HG02623 (cell line): Measurements from ENCODE around the gene PPP2R2C.

Experiments
- ATAC-seq: cut with Tn5 transposase; IDR thresholded peaks from one replicate; pipeline ENCODE4 v1.9.1; 2021; ENCODE audit warnings: moderate library complexity; ENCODE audit not compliant: unreplicated experiment

Gene PPP2R2C

DNA sequence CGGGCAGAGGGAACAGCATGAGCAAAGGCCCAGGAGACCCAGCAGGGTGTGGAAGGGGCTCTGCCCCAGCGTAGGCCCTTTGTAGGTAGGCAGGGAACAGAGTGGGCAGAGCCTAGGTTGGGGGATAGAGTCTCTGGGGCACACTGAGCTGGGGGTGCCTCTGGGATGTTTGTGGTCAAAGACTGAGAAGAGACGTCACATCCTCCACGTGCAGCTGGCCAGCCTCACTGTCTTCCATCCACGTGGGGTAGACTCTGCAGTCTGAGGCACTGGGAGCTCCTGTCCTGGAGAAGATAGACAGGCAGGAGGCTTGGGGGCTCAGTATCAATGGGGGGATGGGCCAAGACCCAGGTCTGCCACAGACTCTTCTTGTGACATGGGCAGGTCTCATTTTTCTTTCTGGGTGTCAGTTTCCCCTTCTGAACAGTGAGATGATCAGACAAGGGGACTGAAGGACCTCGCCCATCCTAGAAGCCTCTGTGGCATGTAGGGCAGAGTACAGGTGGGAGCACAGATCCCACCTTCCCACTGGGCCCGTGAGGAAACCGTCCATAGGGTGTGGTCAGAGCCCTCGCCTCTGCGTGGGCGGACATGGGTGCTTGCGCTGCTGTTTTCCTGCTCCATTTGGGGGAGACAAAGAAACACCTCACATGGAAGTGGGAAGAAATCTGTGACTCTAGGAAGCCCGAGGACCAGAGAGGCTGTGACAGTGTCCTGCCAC, 179.9 kb downstream of the PPP2R2C start:
- ATAC-seq = no peak

DNA sequence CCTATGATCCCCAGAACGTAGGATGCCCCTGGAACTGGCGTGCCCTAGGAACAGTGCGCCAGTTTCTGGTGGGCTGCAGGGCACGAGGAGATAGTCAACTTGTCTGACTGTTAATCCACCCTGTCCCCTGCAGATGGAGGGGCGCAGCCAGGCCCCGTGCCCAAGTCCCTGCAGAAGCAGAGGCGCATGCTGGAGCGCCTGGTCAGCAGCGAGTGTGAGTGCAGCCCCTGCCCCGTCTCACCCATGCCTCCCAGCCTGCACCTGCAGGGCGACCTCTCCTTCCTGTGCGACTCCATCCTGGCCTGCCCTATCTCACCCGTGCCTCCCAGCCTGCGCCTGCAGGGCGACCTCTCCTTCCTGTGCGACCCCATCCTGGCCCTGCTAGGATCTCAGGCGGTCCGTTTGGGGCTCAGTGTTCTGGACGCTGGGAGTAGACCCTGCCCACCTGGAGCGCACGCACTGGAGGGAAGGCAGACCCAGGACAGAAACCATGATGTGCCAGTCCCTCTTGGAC, 180.6 kb downstream of the PPP2R2C start:
- no peak for ATAC-seq

DNA sequence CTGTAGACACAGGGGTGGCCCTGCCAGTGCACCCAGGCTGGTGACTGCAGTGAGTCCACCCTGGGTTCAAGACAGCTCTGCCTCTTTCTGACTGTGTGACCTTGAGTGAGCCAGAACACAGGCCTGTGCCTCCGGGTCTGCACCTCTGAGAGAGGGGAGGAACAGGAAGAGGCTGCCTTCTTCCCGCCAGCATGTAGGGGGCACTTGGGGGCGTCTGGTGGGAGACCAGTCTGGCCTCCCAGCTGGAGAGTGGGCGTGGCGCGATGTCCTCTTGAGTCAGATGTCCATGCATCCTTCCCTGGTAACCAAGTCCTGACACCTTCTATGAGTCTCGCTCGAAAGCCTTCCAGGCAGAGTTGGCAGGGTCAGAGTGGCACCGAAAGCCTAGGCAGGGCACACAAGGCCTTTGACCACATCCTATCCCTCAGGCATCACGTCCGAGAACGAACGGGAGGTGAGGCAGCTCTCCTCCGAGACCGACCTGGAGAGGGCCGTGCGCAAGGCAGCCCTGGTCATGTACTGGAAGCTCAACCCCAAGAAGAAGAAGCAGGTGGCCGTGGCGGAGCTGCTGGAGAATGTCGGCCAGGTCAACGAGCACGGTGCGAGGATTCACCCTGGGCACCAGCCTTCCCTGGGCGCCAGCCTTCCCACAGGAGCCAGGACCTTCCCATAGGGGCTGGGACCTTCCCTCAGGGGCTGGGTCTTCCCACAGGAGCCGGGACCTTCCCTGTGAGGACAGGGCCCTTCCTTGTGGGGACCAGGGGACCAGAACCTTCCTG, 181.5 kb downstream of the PPP2R2C start:
- no peak for ATAC-seq

DNA sequence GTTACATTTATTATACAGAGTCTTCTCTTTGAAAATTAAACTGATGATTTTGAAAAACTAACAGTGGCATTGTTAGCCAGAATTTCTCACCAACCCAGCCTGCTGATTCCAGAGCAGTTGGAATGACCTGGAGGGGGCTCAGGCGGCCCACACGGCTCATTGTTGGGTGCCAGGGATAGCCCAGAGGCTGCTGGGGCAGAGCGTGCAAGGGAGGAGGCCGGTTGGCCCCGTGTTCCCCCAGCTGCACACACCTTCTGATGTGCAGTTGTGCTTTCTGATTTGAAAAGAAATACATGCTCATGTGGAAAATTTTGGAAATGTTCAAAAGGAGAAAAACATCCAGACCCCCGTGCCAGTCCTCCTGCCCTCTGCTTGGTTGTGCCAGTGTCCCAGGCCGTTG, 182.2 kb downstream of the PPP2R2C start:
- ATAC-seq = no peak

DNA sequence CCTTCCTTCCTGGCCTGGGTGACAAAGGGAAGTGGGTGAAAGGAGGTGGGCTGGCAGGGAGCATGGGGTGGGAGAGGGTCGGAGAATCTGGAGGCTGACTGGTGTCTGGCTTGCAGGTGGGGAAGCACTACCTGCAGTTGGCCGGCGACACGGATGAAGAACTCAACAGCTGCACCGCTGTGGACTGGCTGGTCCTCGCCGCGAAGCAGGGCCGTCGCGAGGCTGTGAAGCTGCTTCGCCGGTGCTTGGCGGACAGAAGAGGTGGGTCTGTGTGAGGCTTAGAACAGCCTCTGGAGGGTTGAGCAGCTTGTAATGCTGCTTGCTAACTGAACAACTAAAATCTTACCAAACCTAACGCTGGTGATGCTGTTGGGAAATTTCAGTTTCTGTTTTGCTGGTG, 183.5 kb downstream of the PPP2R2C start:
- ATAC-seq = no peak

DNA sequence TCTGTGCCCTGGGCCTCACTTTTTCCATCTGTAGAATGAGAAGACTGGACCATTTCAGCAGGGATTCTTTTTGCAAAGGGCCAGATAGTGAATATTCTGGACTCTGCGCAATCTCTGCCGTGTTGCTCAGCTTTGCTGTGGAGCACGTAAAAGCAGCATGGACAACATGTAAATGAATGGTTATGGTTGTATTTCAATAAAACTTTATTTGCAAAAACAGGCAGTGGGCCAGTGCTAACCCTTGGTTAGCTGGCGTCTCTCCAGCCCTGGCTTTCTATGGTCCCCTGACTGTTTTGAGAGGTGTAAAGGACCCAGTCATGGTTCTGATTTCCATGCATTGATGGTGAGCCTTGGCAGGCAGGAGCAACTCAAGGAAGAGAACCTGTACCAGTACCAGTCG, 184.1 kb downstream of the PPP2R2C start:
- no peak for ATAC-seq

DNA sequence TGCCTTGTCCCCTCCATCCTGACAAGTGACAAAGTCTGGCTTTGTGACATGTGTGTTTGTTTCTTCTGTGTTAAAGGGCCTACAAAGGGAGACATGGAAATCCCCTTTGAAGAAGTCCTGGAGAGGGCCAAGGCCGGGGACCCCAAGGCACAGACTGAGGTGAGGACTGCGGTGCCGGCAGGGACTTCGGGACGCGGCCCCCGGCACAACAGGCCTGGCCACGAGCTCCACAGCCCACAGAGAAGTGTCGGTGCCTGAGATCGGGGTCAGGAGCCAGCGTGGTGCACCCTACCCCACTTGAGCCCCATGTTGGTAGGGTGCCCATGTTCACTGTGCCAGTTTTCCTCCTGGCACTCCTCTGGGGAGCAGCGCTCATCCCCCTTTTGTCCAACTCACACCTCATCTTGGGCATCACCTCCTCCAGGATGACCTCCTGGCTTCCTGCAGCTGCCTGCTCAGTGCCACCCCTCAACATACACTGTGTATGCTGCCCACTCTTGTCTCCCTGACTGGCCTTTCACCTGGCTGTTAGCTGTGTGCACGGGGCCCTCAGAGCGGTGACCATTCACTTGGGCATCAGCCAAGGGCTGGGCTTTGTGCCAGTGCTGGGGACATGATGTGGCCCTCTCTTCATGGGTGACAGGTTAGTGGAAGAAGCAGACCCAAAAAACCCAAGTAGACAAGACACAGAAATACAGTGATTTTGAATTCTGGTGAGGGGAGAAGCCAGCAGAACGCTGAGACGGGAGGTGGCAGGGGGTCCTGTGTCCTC, 185.2 kb downstream of the PPP2R2C start:
- ATAC-seq = no peak

DNA sequence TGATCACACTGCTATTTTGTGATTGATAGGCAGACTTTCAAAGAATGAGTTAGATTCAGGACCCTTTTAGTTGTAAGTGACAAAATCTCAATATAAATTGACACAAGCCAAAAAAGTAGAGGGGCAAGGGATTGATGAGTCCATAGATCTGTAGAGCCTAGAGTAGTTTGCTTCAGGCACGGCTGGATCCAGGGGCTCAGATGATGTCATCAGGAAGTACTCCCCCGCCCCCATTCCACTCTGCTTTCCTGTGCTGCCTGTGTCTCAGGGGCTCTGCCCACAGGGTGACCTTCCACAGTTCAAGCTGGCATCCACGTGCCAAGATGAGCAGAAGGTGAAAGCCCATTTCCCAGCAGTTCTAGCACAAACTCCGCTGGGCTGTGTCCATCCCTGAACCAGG, 189.1 kb downstream of the PPP2R2C start:
- no peak for ATAC-seq

DNA sequence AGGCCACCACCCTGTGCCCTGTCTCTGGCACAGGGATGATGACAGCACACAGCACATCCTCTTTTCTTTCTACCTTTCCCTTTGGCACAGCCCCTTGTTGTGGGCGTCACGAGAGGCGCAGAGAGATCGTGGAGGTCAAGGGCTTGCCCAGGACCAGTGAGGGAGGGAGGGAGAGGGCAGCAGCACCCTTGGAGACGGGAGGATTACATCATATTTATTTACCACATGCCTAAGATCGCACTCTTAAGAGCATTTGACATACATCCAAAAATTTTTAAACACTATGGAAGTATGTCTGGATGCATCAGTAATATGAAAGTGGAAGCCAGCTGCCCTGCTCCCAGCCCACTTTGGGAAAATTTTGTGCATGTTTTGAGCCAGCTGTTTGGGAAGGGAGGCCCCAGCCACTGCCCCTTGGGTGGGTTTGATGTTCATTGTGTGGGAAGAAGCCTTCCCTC, 190.1 kb downstream of the PPP2R2C start:
- ATAC-seq = no peak

DNA sequence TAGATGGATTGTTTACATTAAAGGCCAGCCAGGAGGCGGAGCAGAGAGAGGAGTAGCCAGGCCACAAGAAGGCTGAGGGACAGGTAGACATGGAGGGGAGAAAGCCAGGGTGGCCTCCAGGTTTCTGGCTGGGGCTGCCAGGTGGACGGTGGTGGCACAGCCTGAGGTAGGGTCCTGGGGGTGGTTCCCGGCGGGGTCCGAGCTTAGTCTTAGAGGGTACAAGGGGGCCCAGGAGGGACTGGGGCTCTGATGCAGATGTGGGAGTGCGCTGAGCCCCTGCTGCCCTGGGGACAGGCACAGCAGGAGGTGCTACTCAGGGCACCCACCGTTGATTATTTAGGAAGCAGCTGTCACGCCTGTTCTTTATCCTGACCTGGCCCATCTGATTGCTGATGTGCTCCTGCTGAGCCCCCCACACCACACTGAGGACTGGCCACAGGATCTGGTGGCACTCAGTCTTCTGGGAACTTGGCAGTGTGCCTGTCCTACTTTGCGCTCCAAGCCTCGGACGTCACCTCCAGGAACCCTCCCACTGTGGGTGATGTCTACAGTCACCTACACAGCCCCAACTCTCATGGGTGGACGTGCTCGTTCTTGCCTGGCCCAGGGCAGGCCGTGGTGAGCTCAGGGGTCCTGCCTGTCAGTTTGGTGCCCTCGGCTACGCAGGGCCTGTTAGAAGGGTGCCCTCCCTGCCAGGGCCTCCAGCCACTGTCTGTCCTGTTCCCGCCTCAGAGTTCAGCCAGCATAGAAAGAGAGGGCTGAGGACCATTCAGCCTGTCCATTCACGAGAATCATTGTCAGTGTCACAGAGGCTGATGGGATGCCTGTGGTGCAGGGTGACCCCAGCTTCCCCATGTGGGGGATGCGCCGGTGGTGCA, 190.7 kb downstream of the PPP2R2C start:
- no peak for ATAC-seq

DNA sequence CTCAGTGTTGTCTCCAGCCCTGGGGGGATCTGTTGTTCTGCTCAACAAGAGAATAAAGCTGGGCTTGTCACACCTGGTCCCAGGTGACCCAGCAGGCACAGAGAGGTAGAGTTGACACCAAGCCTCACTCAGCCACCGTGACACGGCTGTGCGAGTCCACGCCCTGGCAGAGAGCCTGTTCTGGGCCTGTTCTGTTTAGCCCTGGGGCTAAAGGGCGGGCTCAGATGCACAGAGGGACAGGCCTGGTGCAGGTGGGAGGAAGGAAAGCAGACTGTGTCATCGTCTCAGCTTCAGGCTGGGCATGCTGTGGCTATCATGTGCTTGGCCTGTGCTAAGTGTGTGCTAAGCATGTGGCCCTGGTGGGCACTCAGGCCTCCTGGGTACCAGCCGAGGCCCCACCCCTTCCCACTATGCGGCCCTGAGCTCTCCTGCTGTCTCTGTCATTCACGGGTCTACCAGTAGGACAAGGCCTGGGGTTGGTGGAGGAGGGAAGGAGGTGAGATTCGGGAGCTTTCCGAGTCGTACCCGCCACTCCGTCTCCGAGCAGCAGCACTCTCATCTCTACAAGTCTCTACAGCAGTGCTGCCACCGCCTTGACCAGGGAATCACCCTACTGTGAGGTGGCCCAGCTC, 191.9 kb downstream of the PPP2R2C start:
- ATAC-seq = no peak

DNA sequence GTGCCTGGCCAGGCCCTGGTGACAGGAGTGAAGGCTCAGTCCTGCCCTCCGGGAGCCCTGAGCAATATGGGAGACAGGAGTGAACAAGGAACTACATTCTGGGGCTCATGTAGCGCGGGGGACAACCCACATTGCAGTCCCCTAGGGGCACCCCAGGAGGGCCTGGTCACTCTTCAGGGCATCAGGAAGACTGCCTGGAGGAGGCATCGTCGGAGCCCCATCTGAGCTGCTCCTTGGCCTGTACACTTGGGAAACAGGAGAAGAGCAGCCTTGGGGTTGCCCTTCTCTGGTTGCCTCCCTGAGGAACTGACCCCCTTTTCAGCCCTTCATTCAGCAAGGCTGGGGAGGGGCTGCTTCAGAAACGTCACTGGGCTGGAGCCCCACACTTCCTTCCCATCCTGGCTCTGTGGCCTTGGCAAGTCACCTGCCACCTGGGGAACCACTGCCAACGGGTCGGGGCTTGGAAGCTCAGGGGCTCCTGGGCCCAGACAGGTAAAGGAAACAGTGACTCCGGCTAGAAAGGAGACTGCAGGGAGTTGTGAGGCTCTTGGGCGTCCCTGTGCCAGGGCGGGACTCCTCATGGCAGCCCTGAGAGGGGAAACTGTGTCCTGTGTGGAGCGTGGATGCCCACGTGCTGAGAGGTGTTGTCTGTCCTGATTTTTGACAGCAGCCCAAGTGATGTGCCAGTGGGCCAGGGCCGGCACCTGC, 192.7 kb downstream of the PPP2R2C start:
- no peak for ATAC-seq

DNA sequence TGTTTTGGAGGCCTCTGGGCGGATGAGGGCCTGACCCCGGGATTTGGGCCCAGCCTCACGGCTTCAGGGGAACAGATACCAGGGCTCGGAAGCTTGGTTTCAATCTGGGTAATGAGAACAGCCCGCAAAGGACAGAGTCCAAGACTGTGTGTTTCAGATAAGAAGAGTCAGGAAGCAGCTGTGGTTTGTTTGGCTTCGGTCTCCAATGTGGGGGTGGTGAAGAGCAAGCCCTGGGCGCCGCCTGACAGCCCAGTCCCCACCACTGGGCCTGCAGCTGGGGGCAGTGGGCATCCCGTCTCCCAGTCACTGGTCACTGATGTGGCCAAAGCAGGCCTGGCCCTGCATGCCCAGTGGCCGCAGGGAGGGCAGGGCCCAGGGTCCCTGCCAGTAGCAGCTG, 193.6 kb downstream of the PPP2R2C start:
- peak; percentile 92 for ATAC-seq

DNA sequence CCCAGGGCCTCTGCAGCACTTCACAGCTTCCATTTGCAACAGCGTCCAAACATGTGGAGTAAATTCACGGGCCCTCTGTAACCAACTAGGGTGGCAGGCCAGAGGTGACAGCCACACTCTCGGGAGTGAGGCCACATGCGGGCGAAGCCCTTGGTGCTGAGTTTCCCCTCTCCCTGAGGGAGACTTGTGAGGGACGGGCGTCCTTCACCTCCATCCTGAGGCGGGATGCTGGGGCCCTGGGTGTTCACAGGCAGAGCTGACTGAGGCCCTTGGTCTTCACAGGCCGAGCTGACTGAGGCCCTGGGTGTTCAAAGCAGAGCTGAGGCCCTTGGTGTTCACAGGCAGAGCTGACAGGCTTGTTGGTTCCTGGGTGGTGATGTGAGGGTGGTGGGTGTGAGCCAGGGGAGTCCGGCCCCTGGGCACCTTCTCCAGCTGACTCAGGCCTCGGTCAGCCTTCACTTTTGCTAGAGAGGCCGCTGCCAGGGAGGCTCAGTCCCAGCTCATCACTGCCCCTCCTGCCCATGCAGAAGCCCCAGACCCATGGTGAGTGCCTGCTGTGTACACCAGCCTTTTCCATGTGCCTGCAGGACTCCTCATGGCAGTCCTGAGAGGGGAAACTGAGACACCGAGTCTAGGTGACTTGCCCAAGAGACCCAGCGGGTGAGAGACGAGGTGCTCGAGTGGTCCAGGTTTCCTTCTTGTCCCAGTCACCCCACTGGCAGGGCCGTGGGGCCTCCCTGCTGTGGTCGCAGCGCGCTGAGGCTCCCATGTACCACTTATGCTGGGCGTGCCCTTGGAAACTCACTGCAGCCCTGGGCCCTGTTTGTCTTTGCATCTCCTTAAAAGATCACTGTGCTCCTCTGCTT, 194.2 kb downstream of the PPP2R2C start:
- ATAC-seq = no peak

DNA sequence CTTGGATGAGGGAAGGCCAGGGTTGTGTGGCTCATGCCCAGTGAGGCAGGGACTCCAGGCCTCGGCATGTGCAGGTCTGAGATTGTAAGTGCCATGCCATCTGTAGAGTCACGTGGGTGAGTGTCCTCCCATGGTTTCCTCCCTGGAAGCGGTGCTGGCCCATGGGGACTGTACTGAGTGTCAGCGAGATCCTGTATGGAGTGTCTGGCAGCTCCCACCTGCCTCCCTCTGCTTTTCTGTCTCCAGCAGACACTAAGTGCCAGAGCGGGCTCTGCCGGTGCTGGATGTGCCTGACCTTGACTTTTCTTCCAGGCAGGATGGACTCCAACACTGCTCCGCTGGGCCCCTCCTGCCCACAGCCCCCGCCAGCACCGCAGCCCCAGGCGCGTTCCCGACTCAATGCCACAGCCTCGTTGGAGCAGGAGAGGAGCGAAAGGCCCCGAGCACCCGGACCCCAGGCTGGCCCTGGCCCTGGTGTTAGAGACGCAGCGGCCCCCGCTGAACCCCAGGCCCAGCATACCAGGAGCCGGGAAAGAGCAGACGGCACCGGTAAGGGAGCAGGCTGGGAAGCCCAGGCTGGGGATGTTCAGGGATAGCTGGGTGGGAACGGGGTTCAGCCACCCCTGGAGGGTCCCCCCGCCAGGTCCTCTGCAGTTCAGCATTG, 195.1 kb downstream of the PPP2R2C start:
- no peak for ATAC-seq

DNA sequence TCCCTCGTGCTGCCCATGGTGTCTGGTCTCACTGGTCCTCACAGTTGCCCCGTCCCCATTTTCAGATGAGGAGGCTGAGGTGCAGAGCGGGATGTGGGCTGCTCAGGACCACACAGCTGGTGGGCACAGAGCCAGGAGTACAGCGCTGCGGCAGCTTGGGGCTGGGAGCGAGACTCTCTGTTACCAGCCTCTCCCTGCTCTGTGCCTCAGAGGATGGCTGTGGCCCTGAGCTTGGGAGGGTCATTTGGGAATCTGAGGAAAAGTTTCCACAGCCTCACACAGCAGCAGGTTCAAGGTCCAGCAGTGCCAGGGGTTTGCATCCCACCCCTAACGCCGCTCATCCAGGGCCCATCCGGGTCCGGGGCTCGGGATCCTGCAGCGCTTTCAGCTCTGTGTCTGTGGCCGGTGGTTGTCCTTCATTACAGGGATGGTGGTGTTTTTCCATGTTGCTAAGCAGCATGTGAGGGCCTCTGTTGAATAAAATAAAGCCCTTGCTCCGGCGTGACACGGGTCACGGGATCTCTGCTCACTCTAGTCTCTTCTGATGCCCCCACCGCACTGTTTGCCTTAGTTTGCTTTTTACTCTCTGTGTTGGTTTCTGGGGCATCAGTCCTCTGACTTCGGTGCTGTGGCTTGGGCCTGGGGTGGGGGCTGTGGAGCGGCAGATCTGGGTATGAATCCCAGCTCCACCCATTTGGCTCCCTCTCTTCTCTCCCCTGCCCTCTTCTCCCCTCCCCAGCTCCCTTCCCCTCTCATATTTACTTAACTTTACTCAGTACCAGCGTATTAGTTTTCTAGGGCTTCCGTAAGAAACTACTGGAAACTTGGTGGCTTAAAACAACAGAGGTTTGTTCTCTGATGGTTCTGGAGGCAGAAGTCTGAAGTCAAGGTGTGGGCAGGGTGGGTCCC, 196.3 kb downstream of the PPP2R2C start:
- ATAC-seq = no peak

DNA sequence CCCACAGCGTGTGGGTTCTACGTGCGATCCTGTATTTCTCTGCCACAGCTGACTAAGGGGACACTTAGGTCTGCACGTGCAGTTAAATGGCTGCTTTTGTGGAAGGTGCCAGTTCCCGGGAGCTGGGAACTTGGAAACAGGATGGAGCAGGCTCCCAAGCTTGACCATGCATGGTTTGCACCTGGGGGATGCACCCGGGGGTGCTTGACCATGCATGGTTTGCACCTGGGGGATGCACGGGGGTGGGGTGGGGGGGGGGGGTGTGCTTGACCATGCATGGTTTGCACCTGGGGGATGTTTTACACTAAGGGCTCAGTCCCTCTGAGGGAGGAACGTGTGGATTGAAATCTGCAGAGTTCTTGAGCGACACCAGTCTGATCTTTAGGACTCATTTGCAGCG, 197.1 kb downstream of the PPP2R2C start:
- ATAC-seq = no peak
